Esophagus muscularis mucosa (tissue), 4 donors: ENCODE measurements around the gene PLEKHA7. TPM values are rescaled to one million over a fixed set of nuclear protein-coding genes. Genes with fewer than 3 reads are reported as not detected.

Experiments
- DNase-seq: peaks from one replicate; pipeline ENCODE4 v3.0.0-alpha.2; 2017; ENCODE audit errors: extremely low spot score
- H3K27ac ChIP-seq, 4 donors: fragments of 200-600 bp; sonication (generic); replicated peaks in 1 of 4; 1 replicate in 3 of 4; 2 replicates in 1 of 4; pipeline ENCODE4 v1.5.1; 2016 to 2019; ENCODE audit warnings: mild to moderate bottlenecking in 1 of 4
- H3K27me3 ChIP-seq, 4 donors: fragments of 200-600 bp; sonication (generic); one replicate each; pipeline versions ENCODE4 v1.5.1 to v1.6.0; 2016 to 2019
- H3K36me3 ChIP-seq, 4 donors: fragments of 200-600 bp; sonication (generic); one replicate each; pipeline ENCODE4 v1.5.1; 2016 to 2019
- H3K4me1 ChIP-seq, 4 donors: fragments of 200-600 bp; sonication (generic); one replicate each; pipeline ENCODE4 v1.5.1; 2016 to 2019
- H3K4me3 ChIP-seq, 4 donors: fragments of 200-600 bp; sonication (generic); 1 replicate in 2 of 4; 2 replicates in 2 of 4; pipeline ENCODE4 v1.5.1; 2016 to 2019; ENCODE audit warnings: mild to moderate bottlenecking in 4 of 4, moderate library complexity in 1 of 4
- H3K9me3 ChIP-seq, 4 donors: fragments of 200-600 bp; sonication (generic); 1 replicate in 3 of 4; 2 replicates in 1 of 4; pipeline ENCODE4 v1.5.1; 2016 to 2019
- CTCF ChIP-seq, 3 experiments: fragments of 200-600 bp in 2 of 3; fragments of 450-650 bp in 1 of 3; sonication (generic) in 2 of 3; IDR thresholded peaks; one replicate each; pipeline ENCODE4 v1.5.1; 2017 to 2019; ENCODE audit warnings: antibody characterized with exemption in 3 of 3, mild to moderate bottlenecking in 2 of 3, moderate library complexity in 1 of 3
- EP300 ChIP-seq: sonication (generic); formaldehyde crosslinking; IDR thresholded peaks from one replicate; pipeline ENCODE4 v1.6.1; 2017; ENCODE audit warnings: antibody characterized with exemption
- POLR2A ChIP-seq: fragments of 450-650 bp; IDR thresholded peaks from one replicate; pipeline ENCODE4 v1.6.1; 2017; ENCODE audit warnings: antibody characterized with exemption, moderate library complexity, mild to moderate bottlenecking, low read depth
- POLR2AphosphoS5 ChIP-seq, 2 donors: sonication (generic); formaldehyde crosslinking; IDR thresholded peaks; one replicate each; pipeline ENCODE4 v1.6.1; 2017; ENCODE audit warnings: antibody characterized with exemption in 2 of 2
- WGBS: methylation state at CpG from one replicate; pipeline ENCODE4 v1.1.5; 2018; 5-methylcytosine and 5-hydroxymethylcytosine counted together
- intact Hi-C: fragments of 100-400 bp; cut with DNase I; formaldehyde crosslinking; loops from one replicate; pipeline ENCODE4 v1.15.1; 2023
- total RNA-seq, 4 donors: library from RNA; depleted of rRNA; stranded (reverse); fragments of >200 nt; gene quantifications; one replicate each; pipeline versions ENCODE4 v1.1.0 to v1.2.1, GENCODE V29; 2016

PLEKHA7 gene
- total RNA-seq, 4 donors from 2014 or later = 5.8 to 9.1 (median 7.7) TPM

GRCh38 chr11:16767957-16768356 lies 246.3 kb downstream of the PLEKHA7 start:
- intact Hi-C loops = no loop called here
- WGBS = 94% methylated on average over 2 of the region's 4 CpGs

GRCh38 chr11:16767137-16767536 lies 247.1 kb downstream of the PLEKHA7 start:
- no peaks in the 10 kb centered on the region for H3K36me3 ChIP-seq
- DNase-seq = peak; percentile 81
- H3K9me3 ChIP-seq = no peaks in the 10 kb centered on the region
- H3K4me3 ChIP-seq = no peak overlapping the region
- no peaks in the 10 kb centered on the region for H3K4me1 ChIP-seq
- H3K27ac ChIP-seq = no peak overlapping the region
- intact Hi-C loops = no loop called here
- no peaks in the 10 kb centered on the region for H3K27me3 ChIP-seq
- TF ChIP-seq EP300 (no peak), POLR2A (no peak), CTCF (IDR thresholded peaks at IDR 0.05) (no peak), POLR2AphosphoS5 (IDR thresholded peaks at IDR 0.05) (no peak)
- WGBS = 82% methylated on average over 4 of the region's 4 CpGs

More at GRCh38 chr11:16767957-16768356, 246.3 kb downstream of the PLEKHA7 start:
- H3K27ac ChIP-seq = no peak overlapping the region
- no peaks in the 10 kb centered on the region for H3K36me3 ChIP-seq
- TF ChIP-seq POLR2AphosphoS5 (IDR thresholded peaks at IDR 0.05) = no peak
- no peak for TF ChIP-seq POLR2A
- no peak for TF ChIP-seq EP300
- TF ChIP-seq CTCF (IDR thresholded peaks at IDR 0.05) = no peak
- DNase-seq = peak; percentile 64
- H3K4me1 ChIP-seq = no peaks in the 10 kb centered on the region
- H3K27me3 ChIP-seq = no peaks in the 10 kb centered on the region
- no peak overlapping the region for H3K4me3 ChIP-seq
- H3K9me3 ChIP-seq = no peaks in the 10 kb centered on the region

GRCh38 chr11:16764888-16765287 lies 249.3 kb downstream of the PLEKHA7 start:
- no peaks in the 10 kb centered on the region for H3K36me3 ChIP-seq
- H3K27ac ChIP-seq = no peak overlapping the region
- H3K4me1 ChIP-seq = no peaks in the 10 kb centered on the region
- H3K4me3 ChIP-seq = no peak overlapping the region
- no peak for TF ChIP-seq POLR2AphosphoS5 (IDR thresholded peaks at IDR 0.05)
- no peaks in the 10 kb centered on the region for H3K9me3 ChIP-seq
- H3K27me3 ChIP-seq = no peaks in the 10 kb centered on the region
- no peak for DNase-seq
- intact Hi-C loops = no loop called here
- 93% methylated on average over 8 of the region's 8 CpGs for WGBS

GRCh38 chr11:16763746-16764145 lies 250.5 kb downstream of the PLEKHA7 start:
- Histone ChIP-seq H3K27me3 (no peaks in the 10 kb centered on the region), H3K36me3 (peaks cover 0 to 6% (median 3%) of the 10 kb centered on the region in 4 donors), H3K9me3 (no peaks in the 10 kb centered on the region), H3K27ac (no peak overlapping the region), H3K4me3 (no peak overlapping the region), H3K4me1 (no peaks in the 10 kb centered on the region)
- DNase-seq = no peak
- WGBS = 100% methylated on average over 1 of the region's 1 CpG
- TF ChIP-seq CTCF (IDR thresholded peaks at IDR 0.05) (no peak), POLR2AphosphoS5 (IDR thresholded peaks at IDR 0.05) (no peak), POLR2A (no peak), EP300 (no peak)
- intact Hi-C loops = no loop called here

GRCh38 chr11:16759857-16760508 lies 254.2 kb downstream of the PLEKHA7 start:
- no peak overlapping the region for H3K27ac ChIP-seq
- peaks cover 11 to 43% (median 32%) of the 10 kb centered on the region in 4 donors for H3K36me3 ChIP-seq
- no peaks in the 10 kb centered on the region for H3K9me3 ChIP-seq
- H3K4me1 ChIP-seq = no peaks in the 10 kb centered on the region
- peak; percentile 74 for DNase-seq
- WGBS = 74% methylated on average over 8 of the region's 8 CpGs
- no peak overlapping the region for H3K4me3 ChIP-seq
- intact Hi-C loops = no loop called here
- no peaks in the 10 kb centered on the region for H3K27me3 ChIP-seq
- TF ChIP-seq POLR2AphosphoS5 (IDR thresholded peaks at IDR 0.05) = no peak
- no peak for TF ChIP-seq EP300
- TF ChIP-seq CTCF (IDR thresholded peaks at IDR 0.05) = no peak
- TF ChIP-seq POLR2A = no peak
